GM18502 (cell line): ENCODE measurements around the gene TBC1D19.
"Not testable (repeated sequence)": the region's sequence is repeated elsewhere in the genome, so short reads cannot be mapped to it uniquely, and the experiment has no call there.

Experiments used
- ATAC-seq: cut with Tn5 transposase; IDR thresholded peaks from one replicate; pipeline ENCODE4 v1.9.1; 2021; ENCODE audit warnings: mild to moderate bottlenecking; ENCODE audit not compliant: unreplicated experiment, poor library complexity

The TBC1D19 gene

DNA sequence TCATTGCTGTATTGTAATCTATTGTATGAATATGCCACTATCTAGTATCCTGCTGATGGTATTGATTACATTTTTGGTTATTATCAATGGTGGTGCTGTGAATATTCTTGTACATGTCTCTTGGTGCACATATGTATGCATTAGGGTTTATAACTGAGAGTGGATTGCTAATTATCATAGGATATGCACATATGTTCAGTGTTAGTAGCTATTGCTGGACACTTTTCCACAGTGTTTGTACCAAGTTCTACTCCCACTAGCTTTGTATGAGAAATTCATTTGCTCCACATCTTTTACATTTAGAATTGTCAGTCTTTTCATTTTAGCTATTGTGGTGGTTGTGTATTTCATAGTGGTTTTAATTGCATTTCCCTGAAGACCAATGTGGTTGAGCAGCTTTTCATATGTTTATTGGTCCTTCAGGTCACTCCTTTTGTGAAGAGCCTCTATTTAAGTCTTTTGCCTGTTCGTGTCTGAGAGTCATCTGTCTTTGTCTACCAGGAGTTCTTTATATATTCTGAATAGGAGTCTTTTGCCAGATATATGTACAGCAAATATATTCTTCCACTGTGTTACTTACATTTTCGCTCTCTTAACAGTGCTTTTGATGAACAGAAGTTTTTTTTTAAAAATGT, 87.1 kb downstream of the TBC1D19 start:
- no peak for ATAC-seq

DNA sequence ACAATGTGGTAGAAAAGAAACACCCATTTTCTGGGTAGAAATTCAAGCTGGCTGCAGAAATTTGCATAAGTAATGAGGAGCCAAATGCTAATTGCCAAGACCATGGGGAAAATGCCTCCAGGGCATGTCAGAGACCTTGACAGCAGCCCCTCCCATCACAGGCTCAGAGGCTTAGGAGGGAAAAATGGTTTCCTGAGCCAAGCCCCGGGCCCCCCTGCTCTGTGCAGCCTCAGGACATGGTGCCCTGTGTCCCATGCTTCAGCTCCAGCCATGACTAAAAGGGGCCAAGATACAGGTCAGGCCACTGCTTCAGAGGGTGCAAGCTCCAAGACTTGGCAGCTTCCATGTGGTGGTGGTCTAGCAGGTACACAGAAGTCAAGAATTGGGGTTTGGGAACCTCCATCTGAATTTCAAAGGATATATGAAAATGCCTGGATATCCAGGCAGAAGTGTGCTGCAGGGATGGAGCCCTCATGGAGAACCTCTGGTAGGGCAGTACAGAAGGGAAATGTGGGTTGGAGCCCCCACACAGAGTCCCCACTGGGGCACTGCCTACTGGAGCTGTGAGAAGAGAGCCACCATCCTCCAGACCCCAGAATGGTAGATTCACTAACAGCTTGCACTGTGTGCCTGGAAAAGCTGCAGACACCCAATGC, 95.3 kb downstream of the TBC1D19 start:
- not testable (repeated sequence) for ATAC-seq

DNA sequence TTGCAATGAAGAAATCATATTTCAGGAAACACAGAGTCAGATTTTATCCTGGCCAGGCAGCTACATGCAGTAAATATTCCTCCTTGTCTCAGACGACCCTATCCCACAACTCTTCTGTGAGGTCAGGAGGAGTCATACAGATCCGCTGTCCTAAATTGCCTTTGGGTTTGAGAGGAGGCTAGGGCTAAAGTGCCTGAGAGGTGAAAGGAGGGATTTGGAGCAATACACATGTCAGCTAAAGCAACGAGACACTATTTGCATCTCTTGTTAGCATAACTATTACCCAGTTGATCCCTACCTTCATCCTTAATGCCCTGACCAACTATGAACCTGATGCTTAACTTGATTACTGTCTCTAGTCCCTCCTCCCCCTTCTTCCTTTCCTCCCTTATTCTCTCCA, 98.6 kb downstream of the TBC1D19 start:
- no peak for ATAC-seq

DNA sequence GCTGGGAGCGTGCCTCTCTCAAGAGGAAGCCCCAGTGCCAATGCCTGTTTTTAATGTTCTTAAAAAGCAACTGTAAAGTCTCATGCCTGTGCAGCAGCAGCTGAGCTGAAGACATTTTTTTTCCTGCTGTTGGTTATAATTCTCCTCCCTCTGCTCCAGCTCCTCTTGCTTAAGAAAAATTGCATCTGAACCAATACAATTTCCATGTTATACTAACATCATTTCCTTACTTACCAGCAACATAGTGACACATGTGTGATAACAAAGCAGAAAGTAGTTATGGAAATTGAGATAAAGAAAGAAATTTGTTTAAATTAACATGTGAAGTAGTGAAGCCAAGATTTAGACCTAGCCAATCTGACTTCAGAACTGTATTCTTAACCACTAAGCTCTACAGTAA, 101.4 kb downstream of the TBC1D19 start:
- no peak for ATAC-seq

DNA sequence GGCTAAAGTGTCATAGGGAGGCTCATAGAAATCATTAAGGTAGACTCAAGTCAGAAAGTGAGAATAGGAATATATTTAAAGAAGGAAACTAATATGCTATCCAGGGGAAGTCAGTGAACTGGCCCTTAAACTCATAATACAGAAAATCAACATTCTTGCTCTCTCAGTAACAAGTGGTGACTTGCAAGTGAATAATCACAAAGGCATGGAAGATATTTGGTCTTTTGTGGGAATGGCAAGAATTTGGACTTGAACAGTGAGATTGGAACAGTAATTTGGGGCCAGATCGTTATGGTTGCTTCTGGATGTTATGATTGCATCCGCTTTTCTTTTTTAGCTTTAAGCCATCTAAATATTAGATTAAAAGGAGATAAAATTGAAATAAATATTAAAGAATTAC, 103.8 kb downstream of the TBC1D19 start:
- no peak for ATAC-seq

DNA sequence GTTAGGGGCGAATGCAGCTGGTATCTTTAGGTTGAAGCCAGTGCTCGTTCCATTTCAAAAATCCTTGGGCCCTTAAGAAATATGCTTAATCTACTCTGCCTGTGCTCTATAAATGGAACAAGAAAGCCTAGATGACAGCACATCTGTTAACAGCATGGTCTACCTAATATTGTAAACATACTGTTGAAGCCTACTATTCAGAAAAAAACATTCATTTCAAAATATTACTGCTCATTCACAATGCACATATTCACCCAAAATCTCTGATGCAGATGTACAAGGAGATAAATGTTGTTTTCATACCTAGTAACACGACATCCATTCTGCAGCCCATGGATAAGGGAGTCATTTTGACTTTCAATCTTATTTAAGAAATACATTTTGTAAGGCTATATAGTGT, 106.6 kb downstream of the TBC1D19 start:
- ATAC-seq, result no peak

DNA sequence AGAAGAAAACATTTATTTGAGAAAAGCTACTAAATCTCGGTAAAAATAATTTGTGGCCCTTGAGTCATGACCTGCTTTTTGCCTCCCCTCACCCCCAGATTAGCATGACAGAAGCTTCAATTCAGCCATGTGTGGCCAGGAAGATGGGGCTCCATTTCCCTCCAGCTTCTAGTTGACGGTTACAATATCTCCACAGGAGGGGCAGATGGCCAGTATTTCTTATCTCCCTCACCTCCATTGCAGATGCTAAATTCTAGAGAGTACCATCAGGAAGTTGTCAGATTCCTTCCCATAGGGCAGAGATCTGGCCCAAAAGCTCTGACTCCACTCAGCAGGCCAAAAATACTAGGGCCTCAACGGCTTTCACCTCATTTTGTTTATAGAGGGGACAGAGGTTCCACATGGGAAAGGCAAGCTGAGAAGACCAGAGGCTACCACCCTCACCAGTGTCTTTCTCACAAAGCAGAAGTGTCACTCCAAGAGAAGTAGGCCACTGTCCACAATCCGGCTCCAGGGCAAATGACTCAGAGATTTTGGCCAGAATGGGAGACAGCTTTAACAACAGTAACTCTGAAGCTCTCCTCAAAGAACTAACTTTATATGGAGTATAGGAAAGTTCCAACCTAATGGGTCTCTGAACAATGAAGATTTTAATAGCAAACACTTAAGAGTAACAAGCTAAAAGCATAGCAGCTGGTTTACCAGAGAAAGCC, 108.3 kb downstream of the TBC1D19 start:
- no peak for ATAC-seq

DNA sequence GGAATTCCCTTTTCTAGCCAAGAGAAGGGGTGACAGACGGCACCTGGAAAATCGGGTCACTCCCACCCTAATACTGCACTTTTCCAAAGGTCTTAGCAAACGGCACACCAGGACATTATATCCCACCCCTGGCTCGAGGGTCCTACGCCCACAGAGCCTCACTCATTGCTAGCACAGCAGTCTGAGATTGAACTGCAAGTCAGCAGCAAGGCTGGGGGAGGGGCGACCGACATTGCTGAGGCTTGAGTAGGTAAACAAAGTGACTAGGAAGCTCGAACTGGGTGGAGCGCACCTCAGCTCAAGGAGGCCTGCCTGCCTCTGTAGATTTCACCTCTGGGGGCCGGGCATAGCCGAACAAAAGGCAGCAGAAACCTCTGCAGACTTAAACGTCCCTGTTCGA, 110.2 kb downstream of the TBC1D19 start:
- not testable (repeated sequence) for ATAC-seq

DNA sequence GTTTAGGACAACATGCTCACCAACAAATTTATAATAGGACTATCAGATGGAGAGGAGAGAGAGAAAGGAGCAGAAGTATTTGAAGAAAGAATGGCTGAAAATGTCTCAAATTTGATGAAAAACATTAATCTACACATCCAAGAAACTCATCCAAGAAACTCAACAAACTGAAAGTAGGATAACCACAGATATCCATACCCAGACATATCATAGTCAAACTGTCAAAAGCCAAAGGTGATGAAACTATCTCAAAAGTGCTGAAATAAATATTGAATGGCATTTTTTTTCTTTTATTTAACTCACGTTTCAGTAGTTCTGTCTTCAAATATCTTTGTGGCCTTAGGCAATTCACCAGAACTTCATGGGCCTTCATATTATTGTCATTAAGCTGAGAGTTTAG, 116.2 kb downstream of the TBC1D19 start:
- no peak for ATAC-seq

DNA sequence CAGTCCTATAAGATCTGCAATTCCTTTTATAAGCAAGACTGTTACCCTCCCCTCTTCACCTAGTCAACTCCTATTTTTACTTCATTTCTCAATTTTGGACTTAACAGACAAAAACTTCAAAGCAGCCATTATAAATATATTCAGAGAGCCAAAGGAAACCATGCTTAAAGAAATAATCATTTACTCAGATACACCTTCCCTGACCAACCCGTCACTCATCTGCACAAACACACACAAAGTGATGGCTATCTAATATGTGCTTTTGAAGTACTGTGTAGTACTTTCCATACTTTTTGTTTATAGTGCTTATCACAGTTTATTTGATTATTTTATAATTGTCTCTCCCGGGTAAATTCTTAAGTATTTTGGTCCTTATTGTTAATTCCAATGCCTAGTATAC, 117.2 kb downstream of the TBC1D19 start:
- no peak for ATAC-seq

DNA sequence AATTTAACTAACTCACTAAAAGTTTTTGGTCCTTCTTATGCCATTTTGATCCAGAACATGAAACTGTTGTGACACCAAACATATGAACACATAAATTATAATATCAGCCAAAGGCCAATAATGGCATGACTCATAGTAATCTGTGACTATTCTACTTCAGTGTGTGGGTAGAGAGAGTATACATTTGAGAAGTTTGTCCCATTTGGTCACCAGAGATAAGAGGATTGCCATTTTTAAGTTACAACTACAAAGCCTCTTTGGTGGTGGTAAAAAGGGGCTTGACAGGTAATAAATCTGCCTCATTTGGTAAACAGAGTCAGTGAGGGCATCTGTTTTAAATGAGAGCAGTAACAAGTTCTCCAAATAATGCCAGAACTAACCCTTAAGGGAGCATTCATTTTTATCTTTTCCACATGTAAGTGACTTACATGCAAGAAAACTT, 117.9 kb downstream of the TBC1D19 start:
- no peak for ATAC-seq

DNA sequence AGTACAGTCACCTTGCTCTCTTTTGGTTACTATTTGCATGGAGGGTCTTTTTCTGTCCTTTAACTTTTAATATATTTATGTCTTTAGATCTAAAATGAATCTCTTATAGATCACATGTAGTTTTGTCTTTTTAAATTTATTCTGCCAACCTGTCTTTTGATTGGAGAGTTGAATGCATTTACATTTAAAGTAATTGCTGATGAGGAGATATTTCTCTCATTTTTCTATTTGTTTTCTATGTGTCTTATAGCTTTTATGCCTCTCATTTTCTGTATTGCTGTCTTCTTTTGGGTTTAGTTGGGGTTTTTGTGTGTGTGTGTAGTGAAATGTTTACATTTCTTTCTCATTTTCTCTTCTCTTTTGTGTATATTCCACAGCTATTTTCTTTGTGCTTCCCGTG, 123.5 kb downstream of the TBC1D19 start:
- ATAC-seq, result no peak

DNA sequence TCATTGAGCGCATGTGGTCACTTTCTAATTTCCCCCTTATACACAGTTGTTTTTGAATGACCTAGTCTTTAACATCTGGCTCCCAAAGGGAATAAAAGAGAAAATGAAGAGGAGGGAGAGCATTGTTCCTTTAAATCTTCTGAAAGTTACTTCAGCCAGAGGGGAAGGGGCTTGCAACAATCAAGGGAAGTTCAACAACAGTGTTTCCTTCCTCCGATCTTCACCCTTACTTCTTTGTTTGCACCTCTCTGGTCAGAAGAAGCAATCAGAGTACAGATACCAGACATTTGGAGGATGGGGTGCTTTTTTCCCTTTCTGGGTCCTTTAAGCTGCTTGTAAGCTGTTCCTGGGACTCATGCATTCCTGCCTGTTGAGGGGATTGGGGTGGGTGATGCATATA, 125.4 kb downstream of the TBC1D19 start:
- no peak for ATAC-seq

DNA sequence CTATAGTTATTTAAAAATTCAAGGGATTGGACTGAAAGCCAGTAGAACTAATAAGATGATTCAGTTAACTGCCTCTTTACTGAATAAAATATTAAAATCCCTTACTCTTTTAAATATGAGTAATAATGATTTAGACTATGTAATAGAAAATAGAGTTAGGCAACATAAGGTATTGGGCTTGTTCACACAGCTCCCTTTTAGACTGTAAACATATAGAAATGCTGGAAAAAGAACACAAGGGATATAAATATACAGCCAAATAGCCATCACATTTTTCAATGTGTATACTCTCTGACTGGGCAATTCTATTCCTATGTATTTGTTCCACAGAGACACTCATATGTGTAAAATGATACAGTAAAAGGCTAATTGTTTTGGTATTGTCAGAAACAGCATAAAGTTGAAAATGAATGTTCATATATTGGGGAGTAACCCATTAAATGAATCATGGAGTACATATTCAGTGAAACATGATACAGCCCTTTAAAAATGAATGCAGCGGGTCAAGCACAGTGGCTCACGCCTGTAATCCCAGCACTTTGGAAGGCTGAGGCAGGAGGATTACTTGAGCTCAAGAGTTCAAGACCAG, 129.8 kb downstream of the TBC1D19 start:
- ATAC-seq, result no peak

DNA sequence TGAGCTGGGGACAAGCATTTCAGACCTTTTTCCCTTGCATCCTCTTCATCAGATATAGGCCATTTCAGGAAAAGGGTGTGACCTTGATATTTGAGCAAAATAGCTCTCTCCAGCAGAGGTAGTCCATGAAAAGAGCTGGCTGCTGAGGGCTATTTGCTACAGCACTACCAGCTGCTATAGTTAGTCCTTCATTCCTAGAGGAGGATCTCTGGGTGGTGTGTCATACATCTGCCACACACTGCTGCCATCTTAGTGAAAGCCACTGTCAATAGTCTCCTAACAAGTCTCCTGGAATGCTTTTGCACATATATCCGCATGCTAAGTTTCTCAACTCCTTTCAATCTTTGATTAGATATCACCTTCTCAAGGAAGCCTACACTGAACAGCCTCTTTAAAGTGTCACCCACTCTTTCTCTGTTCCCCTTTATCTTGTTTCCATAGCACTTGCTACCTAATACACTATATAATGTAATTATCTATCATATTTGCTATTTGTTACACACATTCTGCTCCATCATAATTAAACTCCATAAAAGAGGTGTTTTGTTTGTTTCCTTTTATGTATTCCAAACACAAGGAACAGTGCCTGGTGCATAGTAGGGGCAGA, 131.9 kb downstream of the TBC1D19 start:
- no peak for ATAC-seq

DNA sequence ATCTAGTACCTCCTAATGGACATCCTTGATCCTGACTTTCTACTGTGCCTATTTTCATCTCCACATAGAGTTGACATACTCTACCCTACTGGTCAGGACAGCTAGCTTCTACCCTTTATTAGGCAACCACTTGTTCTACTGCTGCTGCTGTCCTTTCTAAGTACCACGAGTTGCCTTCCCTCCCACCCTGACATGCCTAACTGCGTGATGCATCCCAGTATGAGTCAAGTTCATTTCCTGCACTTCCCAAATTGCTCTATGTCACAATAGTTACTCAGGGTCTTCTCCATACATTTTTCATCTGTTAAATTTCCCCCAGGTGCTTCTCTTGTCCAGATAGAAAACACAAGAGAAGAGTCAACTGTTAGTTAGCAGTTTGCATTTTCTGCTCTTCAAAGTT, 133.4 kb downstream of the TBC1D19 start:
- ATAC-seq, result no peak

DNA sequence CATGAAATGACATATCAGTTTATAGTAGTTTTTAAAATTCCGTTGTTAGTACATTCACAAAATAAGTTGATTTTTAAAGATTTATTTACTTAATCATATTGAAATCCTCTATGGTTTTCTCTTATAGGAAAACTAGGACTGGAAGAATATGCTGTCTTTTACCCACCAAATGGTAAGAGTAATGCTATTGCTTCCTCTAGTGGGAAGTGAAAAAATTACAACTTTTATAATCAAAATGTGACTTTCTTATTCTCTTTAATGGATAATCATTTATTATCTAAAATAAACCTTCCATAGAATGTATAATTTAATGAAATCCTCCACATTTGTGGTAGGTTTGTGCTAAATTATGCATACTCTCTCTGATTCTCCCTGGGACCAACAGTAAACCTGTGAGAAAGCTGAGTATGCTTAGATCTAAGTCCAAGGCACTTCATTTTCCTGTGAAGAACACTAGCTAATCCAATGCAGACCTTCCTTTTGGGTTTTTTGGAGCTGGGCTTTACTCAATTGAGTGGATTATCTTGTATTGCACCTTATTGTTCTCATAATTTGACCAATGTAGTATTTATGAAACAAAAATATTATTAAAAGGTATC, 136.2 kb downstream of the TBC1D19 start:
- no peak for ATAC-seq

DNA sequence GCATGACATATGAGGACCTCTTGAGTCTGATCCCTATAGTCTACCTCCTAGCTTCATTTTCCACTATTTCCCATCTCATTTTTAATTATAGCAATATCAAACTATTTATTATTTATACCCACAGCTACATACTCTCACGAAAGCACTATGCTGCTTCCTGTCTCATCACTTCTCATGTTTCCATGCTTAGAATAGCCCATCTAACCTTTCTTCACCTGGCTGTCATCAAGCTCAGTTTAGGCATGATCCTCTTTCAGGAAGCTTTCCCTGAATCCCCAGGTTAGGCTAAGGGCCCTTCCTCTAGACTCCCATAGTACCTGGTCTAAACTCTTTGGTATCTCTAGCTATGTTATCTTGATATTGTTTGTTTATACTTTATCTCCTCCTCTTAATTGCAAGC, 137.8 kb downstream of the TBC1D19 start:
- no peak for ATAC-seq

DNA sequence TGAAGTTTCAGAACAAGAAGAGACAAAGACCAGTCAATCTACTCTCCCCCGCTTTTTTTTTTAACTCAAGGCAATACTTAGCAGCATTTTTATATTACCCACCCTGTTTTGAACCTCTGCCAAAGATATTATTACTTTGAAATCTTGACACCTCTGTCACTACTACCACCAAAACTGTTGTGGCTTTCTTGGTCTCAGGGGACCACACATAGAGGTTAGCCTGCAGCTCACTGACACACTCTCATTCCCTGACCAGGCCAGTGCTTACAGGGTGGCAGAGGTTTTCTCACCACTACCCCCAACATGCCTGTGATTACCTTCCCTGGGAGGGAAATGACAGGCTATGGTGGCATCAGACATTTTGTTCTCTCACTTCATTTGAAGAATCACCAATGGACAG, 139.3 kb downstream of the TBC1D19 start:
- ATAC-seq, result peak; percentile 93

DNA sequence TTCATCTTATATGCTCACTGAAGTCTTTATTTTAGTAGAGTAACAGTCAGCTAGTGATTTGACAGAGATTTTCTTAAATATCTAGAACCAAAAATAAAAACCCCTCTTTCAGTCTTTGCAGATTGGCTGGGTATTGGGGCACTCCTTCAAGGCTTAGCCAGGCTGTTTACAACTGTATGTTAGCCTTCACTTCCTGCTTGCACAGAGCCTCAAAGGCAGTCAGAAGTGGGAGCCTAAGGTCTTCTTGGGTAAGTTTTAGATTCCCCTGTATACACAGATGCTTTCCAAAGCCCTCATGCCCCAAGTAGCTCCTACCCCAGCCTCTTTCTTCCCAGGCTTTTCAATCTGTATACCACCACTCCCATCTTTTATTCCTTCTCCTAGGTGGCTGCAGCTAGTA, 140.7 kb downstream of the TBC1D19 start:
- ATAC-seq, result peak; percentile 42
